Stimulated activated CD4-positive, alpha-beta T cell treated with anti-CD3 and anti-CD28 coated beads, Interleukin-4, amount 100 ng/mL, for 4 hours (primary cell): ENCODE measurements around the gene COPS2.
"Not testable (repeated sequence)": the region's sequence is repeated elsewhere in the genome, so short reads cannot be mapped to it uniquely, and the experiment has no call there.

Source experiments
- DNase-seq, 2 experiments: peaks; one replicate each; pipeline ENCODE4 v3.0.0-alpha.2; 2020

Gene COPS2

GRCh38 chr15:49101536-49101935, 53.9 kb downstream of the COPS2 start:
- DNase-seq, result no peak

- DNase-seq, result no peak
Measured at GRCh38 chr15:49096090-49096750, 59.2 kb downstream of the COPS2 start.

GRCh38 chr15:49094923-49095322, 60.5 kb downstream of the COPS2 start:
- DNase-seq, result no peak

- DNase-seq, result no peak
Measured at GRCh38 chr15:49093252-49094105, 61.9 kb downstream of the COPS2 start.

GRCh38 chr15:49088996-49089395, 66.4 kb downstream of the COPS2 start:
- DNase-seq, result no peak

GRCh38 chr15:49085696-49086459, 69.5 kb downstream of the COPS2 start:
- no peak for DNase-seq

GRCh38 chr15:49084285-49084570, 71.2 kb downstream of the COPS2 start:
- DNase-seq, result no peak

- DNase-seq, result no peak
Measured at GRCh38 chr15:49083401-49084284, 71.8 kb downstream of the COPS2 start.

GRCh38 chr15:49082960-49083359, 72.4 kb downstream of the COPS2 start:
- DNase-seq, result no peak

- no peak for DNase-seq
Measured at GRCh38 chr15:49079340-49080039, 75.9 kb downstream of the COPS2 start.

GRCh38 chr15:49075881-49076280, 79.5 kb downstream of the COPS2 start:
- DNase-seq, result no peak

- DNase-seq, result not testable (repeated sequence)
Measured at GRCh38 chr15:49074589-49075287, 80.7 kb downstream of the COPS2 start.
